Loucy (cell line): ENCODE data around the gene RND2.

ENCODE experiments used
- H2AFZ ChIP-seq: fragments of 200-600 bp; sonication (generic); 2 replicates; pipeline ENCODE4 v1.6.0; 2016; ENCODE audit warnings: antibody characterized with exemption, mild to moderate bottlenecking, low read length, moderate library complexity
- H3F3A ChIP-seq: fragments of 200-600 bp; 2 replicates; pipeline ENCODE4 v1.6.0; 2016; ENCODE audit warnings: antibody characterized with exemption, low read depth, mild to moderate bottlenecking
- H3K27me3 ChIP-seq: fragments of 200-600 bp; sonication (generic); 2 replicates; pipeline ENCODE4 v1.6.1; 2014; ENCODE audit warnings: low read length, mild to moderate bottlenecking; ENCODE audit not compliant: insufficient read depth, poor library complexity, severe bottlenecking
- H3K36me3 ChIP-seq: fragments of 200-600 bp; sonication (generic); 2 replicates; pipeline ENCODE4 v1.6.1; 2016; ENCODE audit warnings: low read length; ENCODE audit not compliant: insufficient read depth
- H3K4me1 ChIP-seq: fragments of 200-600 bp; sonication (generic); 2 replicates; pipeline ENCODE4 v1.5.1; 2014; ENCODE audit warnings: low read length, mild to moderate bottlenecking; ENCODE audit not compliant: insufficient read depth, poor library complexity, severe bottlenecking
- H3K4me2 ChIP-seq: fragments of 200-600 bp; sonication (generic); 2 replicates; pipeline ENCODE4 v1.6.0; 2014; ENCODE audit warnings: antibody characterized with exemption, low read length, low read depth, mild to moderate bottlenecking; ENCODE audit not compliant: poor library complexity, severe bottlenecking
- H3K4me3 ChIP-seq: fragments of 200-600 bp; sonication (generic); 2 replicates; pipeline ENCODE4 v1.5.1; 2014; ENCODE audit warnings: low read length, mild to moderate bottlenecking, mixed read lengths; ENCODE audit not compliant: poor library complexity, severe bottlenecking
- H3K79me2 ChIP-seq: fragments of 200-600 bp; sonication (generic); 2 replicates; pipeline ENCODE4 v1.6.1; 2014; ENCODE audit warnings: low read length; ENCODE audit not compliant: insufficient read depth
- H3K9ac ChIP-seq: fragments of 200-600 bp; sonication (generic); 2 replicates; pipeline ENCODE4 v1.6.0; 2014; ENCODE audit warnings: mild to moderate bottlenecking, low read depth, low read length, moderate library complexity; ENCODE audit not compliant: poor library complexity, severe bottlenecking
- H3K9me2 ChIP-seq: fragments of 200-600 bp; sonication (generic); replicated peaks from 2 replicates; pipeline ENCODE4 v1.6.1; 2016; ENCODE audit warnings: low read depth, low read length, mixed read lengths
- H3K9me3 ChIP-seq: fragments of 200-600 bp; sonication (generic); 2 replicates; pipeline ENCODE4 v1.6.1; 2014; ENCODE audit warnings: mild to moderate bottlenecking, antibody characterized with exemption, low read length, low read depth; ENCODE audit not compliant: insufficient read depth
- H4K20me1 ChIP-seq: fragments of 200-600 bp; sonication (generic); 2 replicates; pipeline ENCODE4 v1.6.0; 2014; ENCODE audit warnings: antibody characterized with exemption, low read length, mild to moderate bottlenecking; ENCODE audit not compliant: insufficient read depth, poor library complexity, severe bottlenecking
- EZH2phosphoT487 ChIP-seq: fragments of 200-600 bp; IDR thresholded peaks from 2 replicates; pipeline ENCODE4 v1.6.1; 2018; ENCODE audit warnings: antibody characterized with exemption, mild to moderate bottlenecking, moderate library complexity, borderline replicate concordance
- TF ChIP-seq, protein P1 (sequence below): fragments of 200-600 bp; sonication (generic); conservative IDR thresholded peaks from 2 replicates; pipeline ENCODE4 v1.5.1; 2014; ENCODE audit warnings: mild to moderate bottlenecking, antibody characterized with exemption, low read length

Gene RND2

DNA sequence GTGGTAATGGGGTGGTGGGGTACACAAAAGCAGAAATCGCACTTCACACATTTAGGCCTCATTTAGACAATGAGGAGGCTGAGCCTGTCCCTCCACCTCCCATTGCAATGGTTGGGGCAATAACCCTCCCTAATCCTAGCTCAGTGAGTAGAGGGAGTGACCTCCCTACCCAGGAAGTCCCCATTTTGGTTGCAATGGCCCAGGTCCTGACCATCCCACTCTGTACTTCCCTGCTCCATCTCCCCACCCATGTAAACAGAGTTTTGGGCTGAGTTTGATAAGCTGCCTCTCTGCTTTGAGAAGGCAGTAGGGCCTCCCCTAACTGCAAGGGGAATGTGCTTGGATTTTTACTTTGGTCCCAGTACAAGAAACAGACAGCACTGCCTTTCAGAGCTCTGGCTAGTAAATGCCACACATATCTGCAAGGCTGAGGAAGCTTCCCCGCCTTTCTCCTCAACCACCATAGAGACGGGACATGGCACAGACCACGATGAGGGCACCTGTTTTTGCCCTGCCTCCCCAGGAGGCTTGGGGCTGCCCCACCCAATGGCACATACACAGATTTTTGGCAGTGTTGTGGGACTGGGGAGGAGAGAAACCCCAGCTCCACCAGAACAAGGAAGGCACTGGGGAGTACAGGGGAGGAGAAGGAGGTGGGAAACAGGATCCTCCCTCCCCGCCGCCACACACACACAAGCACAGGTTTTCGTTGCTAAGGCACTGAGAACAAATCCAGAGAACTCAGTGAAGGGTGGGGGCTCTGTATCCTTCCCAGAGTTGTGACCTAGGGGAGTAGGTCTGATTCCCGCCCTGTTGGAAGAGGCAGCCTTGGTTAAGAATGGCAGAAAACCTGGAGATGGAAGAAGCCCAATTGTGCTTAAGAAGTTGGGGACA lies 10.1 kb upstream of the RND2 start:
- Histone ChIP-seq H3K4me3 (no peak overlapping the region), H3K27me3 (no peaks in the 10 kb centered on the region), H3K9ac (no peak overlapping the region), H3K9me2 (no peaks in the 10 kb centered on the region), H3K36me3 (peaks cover 27% of the 10 kb centered on the region; the same call in 1 of the 2 replicates), H3K4me1 (peaks cover 18% of the 10 kb centered on the region), H3F3A (no peaks in the 10 kb centered on the region), H3K4me2 (no peak overlapping the region), H2AFZ (no peak overlapping the region), H3K79me2 (peaks cover 27% of the 10 kb centered on the region), H4K20me1 (peaks cover 14% of the 10 kb centered on the region), H3K9me3 (no peaks in the 10 kb centered on the region)
- TF ChIP-seq, protein P1, sequence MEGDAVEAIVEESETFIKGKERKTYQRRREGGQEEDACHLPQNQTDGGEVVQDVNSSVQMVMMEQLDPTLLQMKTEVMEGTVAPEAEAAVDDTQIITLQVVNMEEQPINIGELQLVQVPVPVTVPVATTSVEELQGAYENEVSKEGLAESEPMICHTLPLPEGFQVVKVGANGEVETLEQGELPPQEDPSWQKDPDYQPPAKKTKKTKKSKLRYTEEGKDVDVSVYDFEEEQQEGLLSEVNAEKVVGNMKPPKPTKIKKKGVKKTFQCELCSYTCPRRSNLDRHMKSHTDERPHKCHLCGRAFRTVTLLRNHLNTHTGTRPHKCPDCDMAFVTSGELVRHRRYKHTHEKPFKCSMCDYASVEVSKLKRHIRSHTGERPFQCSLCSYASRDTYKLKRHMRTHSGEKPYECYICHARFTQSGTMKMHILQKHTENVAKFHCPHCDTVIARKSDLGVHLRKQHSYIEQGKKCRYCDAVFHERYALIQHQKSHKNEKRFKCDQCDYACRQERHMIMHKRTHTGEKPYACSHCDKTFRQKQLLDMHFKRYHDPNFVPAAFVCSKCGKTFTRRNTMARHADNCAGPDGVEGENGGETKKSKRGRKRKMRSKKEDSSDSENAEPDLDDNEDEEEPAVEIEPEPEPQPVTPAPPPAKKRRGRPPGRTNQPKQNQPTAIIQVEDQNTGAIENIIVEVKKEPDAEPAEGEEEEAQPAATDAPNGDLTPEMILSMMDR: no peak
- TF ChIP-seq EZH2phosphoT487: no peak

DNA sequence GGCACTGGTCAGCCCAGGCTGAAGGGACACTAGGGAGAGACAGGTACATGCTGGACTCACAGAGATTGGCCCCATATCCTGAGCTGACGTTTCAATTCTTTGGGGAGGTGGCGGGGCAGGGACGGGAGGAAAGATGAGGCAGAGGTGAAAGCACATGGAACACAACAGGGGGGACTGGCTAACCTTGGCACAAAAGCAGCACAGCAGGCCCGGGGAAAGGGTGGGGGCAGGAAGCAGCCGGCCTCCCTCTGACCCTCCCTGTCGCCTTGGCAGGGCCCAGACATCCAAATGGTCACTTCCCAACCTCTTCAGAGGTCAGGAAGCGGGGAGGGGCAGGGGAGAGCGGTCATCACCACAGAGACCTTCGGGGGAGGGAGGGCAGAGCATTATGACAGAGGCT lies 9.5 kb upstream of the RND2 start:
- Histone ChIP-seq H2AFZ (no peak overlapping the region), H3K9me3 (no peaks in the 10 kb centered on the region), H4K20me1 (peaks cover 21% of the 10 kb centered on the region), H3K4me2 (no peak overlapping the region), H3K4me1 (peaks cover 24% of the 10 kb centered on the region), H3K9me2 (no peaks in the 10 kb centered on the region), H3K4me3 (no peak overlapping the region), H3K36me3 (peaks cover 27% of the 10 kb centered on the region; the same call in 1 of the 2 replicates), H3K27me3 (no peaks in the 10 kb centered on the region), H3K79me2 (peaks cover 34% of the 10 kb centered on the region), H3F3A (no peaks in the 10 kb centered on the region), H3K9ac (no peak overlapping the region)
- no peak for TF ChIP-seq EZH2phosphoT487
- TF ChIP-seq, protein P1: no peak

DNA sequence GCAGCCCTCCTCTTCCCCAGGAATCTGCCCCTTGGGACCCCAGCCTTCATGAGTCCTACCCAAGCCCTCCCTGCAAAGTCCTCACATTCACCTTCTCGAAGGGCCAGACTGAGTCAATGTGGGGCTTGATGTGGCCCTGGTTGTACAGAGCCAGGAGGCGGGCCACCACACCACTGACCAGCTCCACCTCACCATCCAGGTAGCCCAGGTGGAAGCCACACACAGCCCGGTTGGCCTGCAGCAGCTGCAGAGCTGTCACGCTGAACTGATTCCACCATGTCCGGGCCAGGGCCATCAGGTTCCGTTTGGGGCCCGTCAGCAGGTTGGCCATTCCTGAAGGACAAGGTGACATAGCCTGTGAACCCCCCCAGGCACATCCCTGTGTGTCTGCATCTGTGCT lies 8.8 kb upstream of the RND2 start:
- TF ChIP-seq, protein P1: no peak
- no peak for TF ChIP-seq EZH2phosphoT487
- H3K36me3 ChIP-seq: peaks cover 27% of the 10 kb centered on the region; the same call in 1 of the 2 replicates
- peaks cover 29% of the 10 kb centered on the region for H3K4me1 ChIP-seq
- no peak overlapping the region for H3K9ac ChIP-seq
- peaks cover 24% of the 10 kb centered on the region for H4K20me1 ChIP-seq
- H3K4me2 ChIP-seq: no peak overlapping the region
- no peaks in the 10 kb centered on the region for H3K27me3 ChIP-seq
- H3K79me2 ChIP-seq: peaks cover 40% of the 10 kb centered on the region
- H2AFZ ChIP-seq: no peak overlapping the region
- H3K9me2 ChIP-seq: no peaks in the 10 kb centered on the region
- no peak overlapping the region for H3K4me3 ChIP-seq
- H3F3A ChIP-seq: no peaks in the 10 kb centered on the region
- H3K9me3 ChIP-seq: no peaks in the 10 kb centered on the region
